NB4 (cell line): Measurements from ENCODE around the gene DPP10.

ENCODE experiments used
- DNase-seq: peaks from one replicate; pipeline ENCODE4 v3.0.0; 2010; ENCODE audit warnings: low read depth
- H3K4me3 ChIP-seq: one replicate; pipeline ENCODE4 v1.5.1; 2011; ENCODE audit warnings: mild to moderate bottlenecking, low read depth, low read length, moderate library complexity
- MYC ChIP-seq: IDR thresholded peaks from 2 replicates; pipeline ENCODE4 v1.6.1; 2011; ENCODE audit warnings: low read depth, low read length
- POLR2A ChIP-seq: IDR thresholded peaks from 2 replicates; pipeline ENCODE4 v1.6.1; 2011; ENCODE audit warnings: mild to moderate bottlenecking; ENCODE audit not compliant: insufficient read length; ENCODE audit errors: extremely low read depth
- TF ChIP-seq, protein P1 (sequence below): IDR thresholded peaks from 2 replicates; pipeline ENCODE4 v1.6.1; 2011; ENCODE audit warnings: low read depth, low read length
- TF ChIP-seq, protein P2 (sequence below): IDR thresholded peaks from one replicate; pipeline ENCODE4 v1.5.1; 2012; ENCODE audit warnings: low read depth, low read length

Gene DPP10

DNA sequence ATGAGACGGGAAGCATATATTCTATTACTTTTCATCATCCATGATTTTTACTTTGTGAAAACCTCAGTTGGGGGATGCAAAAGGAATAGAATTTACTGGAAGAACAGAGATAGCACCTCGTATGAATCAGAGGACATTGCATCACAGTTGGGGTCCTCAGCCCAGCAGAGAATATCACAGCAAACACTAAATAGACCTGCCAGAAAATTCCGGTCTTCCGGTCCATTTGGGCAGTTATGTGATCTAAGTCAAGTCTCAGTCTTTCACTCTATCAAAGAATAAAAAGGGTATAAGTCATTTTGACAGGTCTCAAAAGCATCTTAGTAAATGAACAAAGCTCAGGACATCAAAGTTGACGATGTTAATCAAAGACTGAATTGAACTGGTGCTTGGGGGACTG is 1100.6 kb downstream of the DPP10 start:
- no peak overlapping the region for H3K4me3 ChIP-seq
- TF ChIP-seq, protein P1, sequence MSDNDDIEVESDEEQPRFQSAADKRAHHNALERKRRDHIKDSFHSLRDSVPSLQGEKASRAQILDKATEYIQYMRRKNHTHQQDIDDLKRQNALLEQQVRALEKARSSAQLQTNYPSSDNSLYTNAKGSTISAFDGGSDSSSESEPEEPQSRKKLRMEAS, result no peak
- TF ChIP-seq MYC, result no peak
- no peak for TF ChIP-seq POLR2A
- TF ChIP-seq, protein P2, sequence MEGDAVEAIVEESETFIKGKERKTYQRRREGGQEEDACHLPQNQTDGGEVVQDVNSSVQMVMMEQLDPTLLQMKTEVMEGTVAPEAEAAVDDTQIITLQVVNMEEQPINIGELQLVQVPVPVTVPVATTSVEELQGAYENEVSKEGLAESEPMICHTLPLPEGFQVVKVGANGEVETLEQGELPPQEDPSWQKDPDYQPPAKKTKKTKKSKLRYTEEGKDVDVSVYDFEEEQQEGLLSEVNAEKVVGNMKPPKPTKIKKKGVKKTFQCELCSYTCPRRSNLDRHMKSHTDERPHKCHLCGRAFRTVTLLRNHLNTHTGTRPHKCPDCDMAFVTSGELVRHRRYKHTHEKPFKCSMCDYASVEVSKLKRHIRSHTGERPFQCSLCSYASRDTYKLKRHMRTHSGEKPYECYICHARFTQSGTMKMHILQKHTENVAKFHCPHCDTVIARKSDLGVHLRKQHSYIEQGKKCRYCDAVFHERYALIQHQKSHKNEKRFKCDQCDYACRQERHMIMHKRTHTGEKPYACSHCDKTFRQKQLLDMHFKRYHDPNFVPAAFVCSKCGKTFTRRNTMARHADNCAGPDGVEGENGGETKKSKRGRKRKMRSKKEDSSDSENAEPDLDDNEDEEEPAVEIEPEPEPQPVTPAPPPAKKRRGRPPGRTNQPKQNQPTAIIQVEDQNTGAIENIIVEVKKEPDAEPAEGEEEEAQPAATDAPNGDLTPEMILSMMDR, result no peak

DNA sequence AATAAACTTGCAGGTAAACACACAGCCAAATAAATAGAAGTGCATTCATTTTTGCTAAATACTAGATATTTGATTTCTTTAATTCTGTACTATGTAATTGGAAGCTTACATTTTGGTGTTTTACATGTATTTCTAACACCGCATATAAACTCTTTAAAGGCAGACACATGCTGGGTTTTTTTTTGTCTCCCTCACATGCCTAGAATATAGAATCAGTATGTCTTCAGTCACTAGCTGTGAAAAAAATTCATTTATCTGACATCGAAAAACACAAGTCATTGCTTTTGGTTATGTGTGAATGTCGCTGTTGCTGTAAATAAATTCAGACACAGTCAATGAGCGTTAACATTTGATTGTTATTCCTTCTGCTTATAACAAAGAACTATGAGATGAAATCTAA is 1101.0 kb downstream of the DPP10 start:
- TF ChIP-seq, protein P2, result no peak
- no peak for TF ChIP-seq MYC
- TF ChIP-seq, protein P1, result no peak
- no peak overlapping the region for H3K4me3 ChIP-seq

More for the DNA sequence above, 1100.6 kb downstream of the DPP10 start:
- DNase-seq, result no peak

DNA sequence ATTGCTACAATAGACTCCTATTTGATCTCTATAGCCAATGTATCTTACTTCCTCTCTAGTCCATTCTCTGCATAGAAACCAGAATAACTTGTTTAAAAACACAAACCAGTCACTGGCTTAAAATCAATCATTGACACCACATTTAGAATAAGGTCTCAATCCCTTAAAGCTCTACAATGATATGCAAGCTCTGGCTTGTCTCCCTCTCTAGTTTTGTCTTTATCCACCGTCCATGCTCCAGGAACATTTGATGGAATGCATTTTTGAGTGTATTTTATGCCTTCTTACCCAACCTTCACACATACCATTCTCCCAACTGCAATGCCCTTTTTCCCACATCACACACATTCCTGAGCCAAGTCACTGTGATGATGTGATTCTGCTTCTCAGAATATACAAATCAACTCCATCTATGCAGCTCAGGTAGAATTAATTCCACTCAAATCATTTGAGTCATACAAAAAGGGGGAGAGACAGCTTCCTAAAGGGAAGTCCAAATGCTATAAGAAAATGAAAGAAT is 1107.2 kb downstream of the DPP10 start:
- no peak for DNase-seq
- TF ChIP-seq, protein P1, result no peak
- TF ChIP-seq POLR2A, result no peak
- TF ChIP-seq, protein P2, result no peak
- no peak for TF ChIP-seq MYC
- no peak overlapping the region for H3K4me3 ChIP-seq

More for the DNA sequence above, 1101.0 kb downstream of the DPP10 start:
- no peak for DNase-seq

DNA sequence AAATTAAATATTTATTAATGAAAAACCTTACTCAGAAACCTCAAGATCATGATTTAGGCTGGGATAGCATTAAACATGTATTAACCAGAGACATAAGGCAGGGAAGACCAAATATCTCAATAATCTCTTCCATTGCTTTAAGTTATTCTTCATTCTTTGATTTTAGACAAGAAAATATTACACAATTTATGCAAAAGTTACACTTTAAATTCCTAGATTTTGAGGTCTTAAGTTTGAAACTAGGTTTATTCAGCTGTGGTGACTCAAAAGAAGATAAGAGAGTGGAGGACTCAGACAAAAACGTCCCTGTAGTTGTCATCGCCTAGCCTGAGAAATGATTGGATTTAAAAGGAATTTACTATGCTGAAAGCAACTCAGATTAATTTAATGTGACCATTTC is 1110.3 kb downstream of the DPP10 start:
- TF ChIP-seq, protein P2, result no peak
- no peak for TF ChIP-seq POLR2A
- TF ChIP-seq, protein P1, result no peak
- no peak for TF ChIP-seq MYC
- DNase-seq, result no peak
- no peak overlapping the region for H3K4me3 ChIP-seq

DNA sequence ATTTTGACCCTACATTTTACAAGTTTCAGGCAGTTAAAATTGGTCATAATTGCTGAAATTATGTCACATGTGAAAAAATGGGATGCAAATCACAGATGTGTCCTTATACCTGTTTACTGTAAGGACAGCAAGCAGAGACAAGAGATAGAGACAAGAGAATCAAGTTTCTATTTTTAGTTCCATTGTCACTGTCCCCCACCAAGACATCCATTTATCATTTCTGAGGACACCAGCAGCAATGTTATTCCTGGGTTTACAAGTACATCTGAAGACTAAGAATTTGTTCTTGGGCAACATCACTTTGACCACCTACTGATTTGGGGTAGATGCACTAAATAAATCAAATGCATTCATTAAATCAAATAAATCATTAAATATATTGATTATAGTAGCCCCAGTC is 1111.7 kb downstream of the DPP10 start:
- TF ChIP-seq, protein P2, result no peak
- TF ChIP-seq POLR2A (no peak), MYC (no peak)
- TF ChIP-seq, protein P1, result no peak
- no peak overlapping the region for H3K4me3 ChIP-seq
- no peak for DNase-seq

DNA sequence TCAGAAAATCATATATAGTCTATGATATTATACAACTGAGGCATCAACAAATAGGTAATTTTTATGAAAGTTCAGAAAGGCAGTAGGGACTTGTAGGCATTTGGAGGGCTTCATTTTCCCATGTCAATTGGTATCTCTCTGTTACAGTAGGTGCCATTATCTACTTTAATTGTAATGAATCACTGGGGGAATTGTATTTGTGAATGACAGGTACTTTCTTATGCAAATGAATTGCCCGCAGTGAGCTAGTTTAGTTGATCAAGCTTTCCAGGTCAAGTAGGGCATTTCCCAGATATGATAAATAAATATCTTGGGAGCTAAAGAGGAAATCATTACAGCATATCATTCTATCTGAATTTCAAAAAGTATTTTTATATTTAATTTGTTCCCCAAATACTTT is 1116.3 kb downstream of the DPP10 start:
- TF ChIP-seq, protein P2, result no peak
- TF ChIP-seq POLR2A, result no peak
- TF ChIP-seq, protein P1, result no peak
- no peak for TF ChIP-seq MYC
- no peak overlapping the region for H3K4me3 ChIP-seq
- no peak for DNase-seq
